GM12878 (cell line): ENCODE data around the gene UFC1. TPM values are rescaled to one million over a fixed set of nuclear protein-coding genes. Genes with fewer than 3 reads are reported as not detected.

ENCODE experiments used
- ATAC-seq: fragments of 200-7000 bp; cut with Tn5 transposase; 3 replicates; pipeline ENCODE4 v1.9.1; 2020; ENCODE audit warnings: mild to moderate bottlenecking, moderate library complexity
- BruUV-seq: library from RNA; stranded (reverse); fragments of 400-500 nt; replicated peaks from 2 replicates; lab custom pipeline; 2021; lab: Mats Ljungman, UMichigan
- CTCF ChIA-PET: fragments of 300-600 bp; sonication (Branson Sonifier 250); formaldehyde crosslinking; extraction: SDS; loops from one replicate; lab custom pipeline; 2021; ENCODE audit warnings: inconsistent platforms; lab: Yijun Ruan, JAX
- POLR2A ChIA-PET: fragments of 350-600 bp; formaldehyde crosslinking; extraction: SDS; loops from one replicate; lab custom pipeline; 2021; ENCODE audit warnings: inconsistent platforms; lab: Charles Lee
- RAD21 ChIA-PET: fragments of 300-600 bp; sonication (Branson Sonifier 250); formaldehyde crosslinking; loops from one replicate; lab custom pipeline; 2023; ENCODE audit warnings: antibody characterized with exemption; ENCODE audit not compliant: unreplicated experiment; lab: Charles Lee
- SMC1A ChIA-PET: fragments of 300-600 bp; sonication (Branson Sonifier 250); formaldehyde crosslinking; loops from one replicate; lab custom pipeline; 2023; ENCODE audit not compliant: unreplicated experiment, uncharacterized antibody; lab: Charles Lee
- DNase-seq: peaks from one replicate; pipeline ENCODE4 v3.0.0-alpha.2; 2011; ENCODE audit warnings: low read depth, low spot score
- FAIRE-seq: peaks from 3 replicates; lab custom pipeline; 2011; peaks lifted over from hg19 to GRCh38; lab: Jason Lieb, UNC
- H2AFZ ChIP-seq: 2 replicates; pipeline ENCODE4 v1.6.0; 2011; ENCODE audit warnings: low read depth, low read length, control low read depth; ENCODE audit not compliant: control insufficient read depth
- H3K27ac ChIP-seq: 2 replicates; pipeline ENCODE4 v1.5.1; 2011; ENCODE audit warnings: control low read depth; ENCODE audit not compliant: control insufficient read depth, insufficient read depth
- H3K27me3 ChIP-seq, 2 experiments: replicated peaks in 1 of 2; 2 replicates each; pipeline versions ENCODE4 v1.6.0 to v1.6.1; 2011; ENCODE audit warnings: low read length in 1 of 2; ENCODE audit not compliant: control insufficient read depth in 2 of 2, insufficient read depth in 2 of 2
- H3K36me3 ChIP-seq, 2 experiments: 2 replicates each; pipeline ENCODE4 v1.5.1; 2011; ENCODE audit warnings: low read length in 1 of 2; ENCODE audit not compliant: control insufficient read depth in 2 of 2, insufficient read depth in 2 of 2
- H3K4me1 ChIP-seq: 2 replicates; pipeline ENCODE4 v1.6.1; 2011; ENCODE audit warnings: mild to moderate bottlenecking, low read length, moderate library complexity, mixed read lengths; ENCODE audit not compliant: control insufficient read depth, insufficient read depth
- H3K4me2 ChIP-seq: 2 replicates; pipeline ENCODE4 v1.6.0; 2011; ENCODE audit warnings: control low read depth; ENCODE audit not compliant: control insufficient read depth, insufficient read depth
- H3K4me3 ChIP-seq: fragments of 200-600 bp; sonication (generic); 2 replicates; pipeline ENCODE4 v1.5.1; 2016
- H3K79me2 ChIP-seq: 2 replicates; pipeline ENCODE4 v1.6.0; 2011; ENCODE audit warnings: low read length; ENCODE audit not compliant: control insufficient read depth, insufficient read depth
- H3K9ac ChIP-seq: 2 replicates; pipeline ENCODE4 v1.8.0; 2011; ENCODE audit warnings: low read length, control low read depth, mixed read lengths; ENCODE audit not compliant: control insufficient read depth, insufficient read depth
- H3K9me3 ChIP-seq: replicated peaks from 3 replicates; pipeline ENCODE4 v1.5.1; 2011; ENCODE audit warnings: mild to moderate bottlenecking, low read length; ENCODE audit not compliant: control insufficient read depth, insufficient read depth
- H4K20me1 ChIP-seq: 2 replicates; pipeline ENCODE4 v1.6.0; 2011; ENCODE audit not compliant: control insufficient read depth, insufficient read depth
- ASH2L ChIP-seq: fragments of 300-600, 200-600 bp; sonication (generic); IDR thresholded peaks from 2 replicates; pipeline ENCODE4 v1.6.1; 2017; ENCODE audit warnings: low read depth, mild to moderate bottlenecking, borderline replicate concordance
- HDAC2 ChIP-seq: fragments of 200-600 bp; sonication (generic); IDR thresholded peaks from 2 replicates; pipeline ENCODE4 v1.6.1; 2017
- RAD51 ChIP-seq: fragments of 450-650 bp; IDR thresholded peaks from 2 replicates; pipeline ENCODE4 v1.6.1; 2016; ENCODE audit warnings: moderate library complexity, mild to moderate bottlenecking, inconsistent platforms
- RB1 ChIP-seq: fragments of 450-650 bp; formaldehyde crosslinking; IDR thresholded peaks from 2 replicates; pipeline ENCODE4 v1.6.1; 2017; ENCODE audit warnings: mild to moderate bottlenecking, borderline replicate concordance
- SIN3A ChIP-seq: IDR thresholded peaks from 2 replicates; pipeline ENCODE4 v1.6.1; 2012; ENCODE audit warnings: low read depth, low read length, improper control_type of control experiment
- SMARCA5 ChIP-seq: fragments of 450-650 bp; IDR thresholded peaks from 2 replicates; pipeline ENCODE4 v1.6.1; 2017; ENCODE audit warnings: mild to moderate bottlenecking
- TAF1 ChIP-seq: IDR thresholded peaks from 2 replicates; pipeline ENCODE4 v1.6.1; 2011; ENCODE audit warnings: mild to moderate bottlenecking, low read depth, low read length, borderline replicate concordance
- ZNF384 ChIP-seq: IDR thresholded peaks from 2 replicates; pipeline ENCODE4 v1.6.1; 2012; ENCODE audit warnings: low read depth, mild to moderate bottlenecking, low read length, improper control_type of control experiment, borderline replicate concordance
- WGBS: methylation state at CpG from one replicate; pipeline ENCODE4 v1.1.6; 2016; ENCODE audit warnings: low lambda C conversion rate; ENCODE audit not compliant: insufficient replicate concordance, insufficient coverage; ENCODE audit errors: missing lambda C conversion rate; 5-methylcytosine and 5-hydroxymethylcytosine counted together
- in situ Hi-C: fragments of 300-500 bp; cut with MboI; formaldehyde crosslinking; loops from 9 replicates; pipeline ENCODE4 v1.14.3; 2018; ENCODE audit warnings: mixed read lengths
- intact Hi-C: fragments of 100-400 bp; cut with micrococcal nuclease; formaldehyde crosslinking; loops from one replicate; pipeline ENCODE4 v1.14.2; 2022; ENCODE audit not compliant: unreplicated experiment
- polyA plus RNA-seq, 11 experiments: library from polyadenylated mRNA; depleted of rRNA in 4 of 11; unstranded in 6 of 11; stranded (reverse) in 5 of 11; fragments of >200 nt; fragmentation: Nextera tagmentation in 4 of 11; fragmentation: Illumina TruSeq in 1 of 11; extraction: Ambion mirVana in 4 of 11; extraction: Trizol in 1 of 11; gene quantifications; 1 replicate in 1 of 11; 2 replicates in 10 of 11; pipeline versions ENCODE4 v1.2.1 to v1.2.3, GENCODE V29; 2011 to 2016; ENCODE audit warnings: inconsistent platforms in 2 of 11, missing spikeins in 2 of 11, low read depth in 1 of 11
- total RNA-seq, 4 experiments: library from RNA; depleted of rRNA in 3 of 4; stranded (reverse); fragments of >200 nt in 3 of 4; fragmentation: Illumina TruSeq in 1 of 4; extraction: Trizol in 1 of 4; gene quantifications; 2 replicates each; pipeline versions ENCODE4 v1.2.1 to v1.2.3, GENCODE V29; 2013 to 2021
- TF ChIP-seq, protein P1 (sequence below): IDR thresholded peaks from 2 replicates; pipeline ENCODE4 v1.6.1; 2011; ENCODE audit warnings: borderline replicate concordance, low read depth, mild to moderate bottlenecking, moderate library complexity, low read length; ENCODE audit not compliant: insufficient read depth, poor library complexity, severe bottlenecking

The UFC1 gene
- total and polyA plus RNA-seq, 10 of the 15 experiments (the other 5 are each of a cell fraction or from before 2014, with no cell fraction given), result 95.9 to 239 (median 151) TPM

GRCh38 chr1:161193561-161194235 lies 39.9 kb downstream of the UFC1 start:
- Histone ChIP-seq H3K4me1 (peaks cover 18% of the 10 kb centered on the region), H3K9ac (no peak overlapping the region), H4K20me1 (no peaks in the 10 kb centered on the region), H3K4me3 (no peak overlapping the region), H2AFZ (no peak overlapping the region), H3K27ac (no peak overlapping the region), H3K36me3 (no peaks in the 10 kb centered on the region), H3K27me3 (no peaks in the 10 kb centered on the region), H3K79me2 (no peaks in the 10 kb centered on the region), H3K4me2 (no peak overlapping the region), H3K9me3 (no peaks in the 10 kb centered on the region)
- FAIRE-seq (no peak), DNase-seq (no peak), ATAC-seq (no peak)
- POLR2A ChIA-PET, result interaction anchor here (0.9 to 3.3 kb wide), 4 partner anchors 7 to 40 kb away, joined by 4 to 18 read pairs (median 4); partner anchors contain the start of genes NDUFS2, TOMM40L and UFC1
- SMC1A ChIA-PET, result interaction anchor here (1.0 to 5.3 kb wide), 8 partner anchors 8 to 190 kb away, joined by 3 to 55 read pairs (median 6); partner anchors contain the start of genes APOA2, NDUFS2 and TOMM40L
- CTCF ChIA-PET, result interaction anchor here (0.8 to 7.0 kb wide), 16 partner anchors 9 to 195 kb away, joined by 3 to 164 read pairs (median 12); partner anchors contain the start of genes APOA2, CFAP126, NDUFS2 and PPOX
- BruUV-seq, result no TSS peak
- intact Hi-C loops, result no loop called here
- TF ChIP-seq SIN3A, result no peak
- no peak for TF ChIP-seq RB1
- TF ChIP-seq, protein P1, sequence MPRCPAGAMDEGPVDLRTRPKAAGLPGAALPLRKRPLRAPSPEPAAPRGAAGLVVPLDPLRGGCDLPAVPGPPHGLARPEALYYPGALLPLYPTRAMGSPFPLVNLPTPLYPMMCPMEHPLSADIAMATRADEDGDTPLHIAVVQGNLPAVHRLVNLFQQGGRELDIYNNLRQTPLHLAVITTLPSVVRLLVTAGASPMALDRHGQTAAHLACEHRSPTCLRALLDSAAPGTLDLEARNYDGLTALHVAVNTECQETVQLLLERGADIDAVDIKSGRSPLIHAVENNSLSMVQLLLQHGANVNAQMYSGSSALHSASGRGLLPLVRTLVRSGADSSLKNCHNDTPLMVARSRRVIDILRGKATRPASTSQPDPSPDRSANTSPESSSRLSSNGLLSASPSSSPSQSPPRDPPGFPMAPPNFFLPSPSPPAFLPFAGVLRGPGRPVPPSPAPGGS, result no peak
- no peak for TF ChIP-seq ASH2L
- no peak for TF ChIP-seq RAD51
- TF ChIP-seq ZNF384, result no peak
- TF ChIP-seq SMARCA5, result no peak
- no peak for TF ChIP-seq TAF1
- no peak for TF ChIP-seq HDAC2
- RAD21 ChIA-PET, result interaction anchor here (0.8 to 7.2 kb wide), 7 partner anchors 11 to 188 kb away, joined by 3 to 55 read pairs (median 4); partner anchors contain the start of genes APOA2 and TOMM40L
- 71% methylated on average over 18 of the region's 21 CpGs for WGBS
- in situ Hi-C loops, result loop anchor here (10.0 kb wide), 1 partner anchor 551 kb away; the partner anchor contains the start of gene DUSP12
